ENCODE results near the gene C3orf18.

The C3orf18 gene

DNA sequence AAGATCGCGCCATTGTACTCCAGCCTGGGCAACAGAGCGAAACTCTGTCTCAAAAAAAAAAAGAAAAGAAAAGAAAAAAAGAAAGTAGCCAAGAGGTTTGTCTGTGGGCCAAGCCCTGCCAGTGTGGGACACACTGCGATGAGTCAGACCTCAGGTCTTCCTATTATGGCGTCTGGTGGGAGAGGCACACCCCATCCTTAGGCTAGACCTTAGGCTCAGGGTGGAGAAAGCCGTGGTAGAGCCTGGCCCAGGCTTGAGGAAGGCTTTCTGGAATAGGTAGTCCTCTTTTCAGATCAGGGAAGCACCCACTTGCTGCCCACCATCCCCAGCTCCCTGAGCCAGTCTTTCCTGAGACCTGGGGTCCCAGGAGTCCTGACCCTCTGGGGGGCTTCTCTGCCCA is 7.8 kb upstream of the C3orf18 start:
- H3K36me3 ChIP-seq (ENCODE audit: control insufficient read depth, insufficient read depth, low read length) = peaks cover 24% of the 10 kb centered on the region
- H3K4me1 ChIP-seq (ENCODE audit: control insufficient read depth, insufficient read depth, low read length, poor library complexity, severe bottlenecking) = no peaks in the 10 kb centered on the region
- H3K4me3 ChIP-seq (ENCODE audit: extremely low read depth, insufficient read depth, low read length, poor library complexity, severe bottlenecking) = no peak overlapping the region
- WGBS, 2 experiments (ENCODE audit: insufficient coverage in 2 of 2) = 94 to 98% methylated on average over 4 to 6 of the region's 6 CpGs
- no peaks in the 10 kb centered on the region for H3K9me3 ChIP-seq (ENCODE audit: control insufficient read depth, low read length)
- no peak overlapping the region for H3K27ac ChIP-seq (ENCODE audit: low read depth, low read length, severe bottlenecking)

DNA sequence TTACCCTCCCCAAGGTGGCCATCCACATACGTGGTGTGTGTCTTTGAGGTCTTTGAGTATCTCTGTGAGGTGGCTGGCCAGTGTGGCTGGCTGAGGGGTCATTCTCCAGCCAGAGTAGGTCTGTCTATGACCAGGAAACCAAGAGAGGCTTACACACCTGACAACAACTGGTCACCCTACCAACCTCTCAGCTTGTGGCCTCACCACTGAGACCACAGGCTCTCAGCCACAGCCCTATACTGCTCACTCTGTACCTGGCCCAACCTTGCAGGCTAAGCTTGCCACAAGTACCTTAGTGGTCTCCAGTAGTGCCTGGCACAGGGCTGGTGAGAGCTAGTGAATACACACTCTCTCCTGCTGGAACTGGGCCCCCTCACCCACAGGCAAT is 6.9 kb upstream of the C3orf18 start:
- H3K4me1 ChIP-seq (ENCODE audit: control insufficient read depth, insufficient read depth, low read length, poor library complexity, severe bottlenecking) = no peaks in the 10 kb centered on the region
- WGBS, 2 experiments (ENCODE audit: insufficient coverage in 2 of 2) = no CpG with 5 or more reads among the region's 1 CpG

DNA sequence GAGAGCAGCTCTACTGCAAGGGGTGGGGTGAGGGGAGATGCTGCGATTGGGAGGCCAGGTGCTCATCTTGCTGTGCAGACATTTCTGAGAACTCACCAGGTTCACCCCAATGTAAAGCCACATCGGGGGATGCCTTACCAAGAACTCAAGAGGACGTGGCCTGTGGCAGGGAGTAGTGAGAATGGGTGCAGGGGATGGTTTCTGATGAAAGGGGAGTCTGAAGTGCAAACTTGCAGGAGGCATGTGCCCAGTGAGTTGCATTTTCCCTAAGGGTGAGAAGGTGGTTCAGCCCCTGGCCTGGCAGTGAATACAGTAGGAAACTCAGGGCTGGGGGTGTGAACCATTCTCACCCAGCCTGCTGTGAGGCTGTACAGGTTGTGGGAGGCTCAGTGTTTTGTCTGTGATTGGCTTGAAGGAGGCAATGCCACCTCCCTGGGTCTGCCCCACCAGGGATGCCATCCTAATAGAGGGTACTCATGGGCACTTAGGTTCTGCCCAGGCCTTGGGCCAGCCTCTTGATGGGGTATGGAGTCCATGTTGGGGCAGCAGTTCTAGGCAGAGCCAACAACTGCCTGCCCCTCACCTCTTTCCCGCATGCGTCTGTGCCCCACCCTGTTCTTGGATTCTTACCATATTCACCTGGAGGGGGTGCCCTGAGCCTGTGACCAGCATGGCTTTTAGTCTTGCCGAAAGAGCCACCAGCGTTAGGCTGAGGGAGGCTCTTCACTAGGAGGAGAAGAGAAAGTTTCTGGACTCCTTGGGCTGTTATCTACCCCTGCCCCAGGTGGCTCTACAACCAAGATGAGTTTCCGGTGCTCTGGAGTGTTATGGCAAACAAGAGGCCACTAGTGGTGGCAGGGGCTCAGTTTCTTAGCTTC is 6.3 kb upstream of the C3orf18 start:
- no peaks in the 10 kb centered on the region for H3K4me1 ChIP-seq (ENCODE audit: control insufficient read depth, insufficient read depth, low read length, poor library complexity, severe bottlenecking)
- H3K27ac ChIP-seq (ENCODE audit: low read depth, low read length, severe bottlenecking) = no peak overlapping the region
- H3K36me3 ChIP-seq (ENCODE audit: control insufficient read depth, insufficient read depth, low read length) = peaks cover 16% of the 10 kb centered on the region
- no peaks in the 10 kb centered on the region for H3K9me3 ChIP-seq (ENCODE audit: control insufficient read depth, low read length)
- WGBS, 2 experiments (ENCODE audit: insufficient coverage in 2 of 2) = 84 to 96% methylated on average over 6 to 7 of the region's 8 CpGs
- H3K4me3 ChIP-seq (ENCODE audit: extremely low read depth, insufficient read depth, low read length, poor library complexity, severe bottlenecking) = no peak overlapping the region

More for the DNA sequence above, 6.9 kb upstream of the C3orf18 start:
- H3K36me3 ChIP-seq (ENCODE audit: control insufficient read depth, insufficient read depth, low read length) = peaks cover 16% of the 10 kb centered on the region
- no peaks in the 10 kb centered on the region for H3K9me3 ChIP-seq (ENCODE audit: control insufficient read depth, low read length)
- H3K27ac ChIP-seq (ENCODE audit: low read depth, low read length, severe bottlenecking) = no peak overlapping the region
- no peak overlapping the region for H3K4me3 ChIP-seq (ENCODE audit: extremely low read depth, insufficient read depth, low read length, poor library complexity, severe bottlenecking)

DNA sequence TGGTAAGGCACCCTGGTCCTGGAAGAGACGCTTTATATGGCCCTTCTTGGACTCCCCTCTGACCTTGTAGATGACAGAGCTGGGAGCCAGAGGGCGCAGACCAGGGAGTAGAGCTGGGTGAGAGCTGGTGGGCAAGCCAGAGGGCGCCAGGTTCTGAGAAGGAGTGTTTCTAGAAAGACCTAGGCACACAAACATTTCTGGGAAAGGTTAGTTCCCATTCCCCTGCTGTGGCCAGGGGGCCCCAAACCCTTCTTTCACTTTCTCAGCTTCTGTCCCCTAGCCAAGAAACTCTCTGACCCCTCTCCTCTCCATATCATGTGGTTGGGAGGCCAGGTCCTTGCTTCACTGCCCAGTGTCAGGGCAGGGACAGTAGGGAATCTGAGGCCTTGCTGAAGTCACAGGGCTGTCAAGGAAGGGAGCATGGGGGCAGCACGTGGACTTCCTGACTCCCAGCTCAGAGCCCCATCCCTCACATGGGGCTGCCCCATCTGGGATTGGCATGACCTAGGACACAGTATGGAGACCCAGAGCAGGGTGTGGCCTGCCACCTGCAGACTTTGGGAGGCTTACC is 5.3 kb upstream of the C3orf18 start:
- Histone ChIP-seq H3K36me3 (ENCODE audit: control insufficient read depth, insufficient read depth, low read length) (peaks cover 12% of the 10 kb centered on the region), H3K27ac (ENCODE audit: low read depth, low read length, severe bottlenecking) (no peak overlapping the region), H3K4me1 (ENCODE audit: control insufficient read depth, insufficient read depth, low read length, poor library complexity, severe bottlenecking) (no peaks in the 10 kb centered on the region), H3K4me3 (ENCODE audit: extremely low read depth, insufficient read depth, low read length, poor library complexity, severe bottlenecking) (no peak overlapping the region), H3K9me3 (ENCODE audit: control insufficient read depth, low read length) (no peaks in the 10 kb centered on the region)
- 86 to 90% methylated on average over 3 of the region's 4 CpGs for WGBS, 2 experiments (ENCODE audit: insufficient coverage in 2 of 2)

DNA sequence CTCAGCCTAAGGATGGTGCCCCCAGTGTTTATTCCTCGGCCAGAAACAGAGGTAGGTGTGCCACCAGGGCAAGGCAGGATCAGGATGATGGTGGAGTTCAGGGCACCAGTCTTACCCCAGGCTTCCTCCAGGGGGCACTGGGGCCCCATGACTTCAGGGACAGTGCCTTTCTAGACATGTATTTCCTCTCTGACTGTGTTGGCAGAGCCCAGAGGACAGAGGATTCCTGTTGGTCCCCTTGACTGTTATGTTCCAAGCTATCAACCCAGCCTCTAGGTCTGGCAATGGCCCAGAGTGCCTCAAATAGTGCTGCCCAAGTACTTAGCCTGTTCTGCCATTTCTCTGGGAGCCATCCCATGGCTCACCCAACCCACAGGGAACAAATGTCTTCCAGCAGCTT is 4.6 kb upstream of the C3orf18 start:
- WGBS, 2 experiments (ENCODE audit: insufficient coverage in 2 of 2) = 38 to 40% methylated on average over 1 of the region's 1 CpG
- H3K4me3 ChIP-seq (ENCODE audit: extremely low read depth, insufficient read depth, low read length, poor library complexity, severe bottlenecking) = no peak overlapping the region
- H3K4me1 ChIP-seq (ENCODE audit: control insufficient read depth, insufficient read depth, low read length, poor library complexity, severe bottlenecking) = peaks cover under 1% of the 10 kb centered on the region
- H3K36me3 ChIP-seq (ENCODE audit: control insufficient read depth, insufficient read depth, low read length) = peaks cover 7% of the 10 kb centered on the region
- H3K9me3 ChIP-seq (ENCODE audit: control insufficient read depth, low read length) = no peaks in the 10 kb centered on the region
- no peak overlapping the region for H3K27ac ChIP-seq (ENCODE audit: low read depth, low read length, severe bottlenecking)

DNA sequence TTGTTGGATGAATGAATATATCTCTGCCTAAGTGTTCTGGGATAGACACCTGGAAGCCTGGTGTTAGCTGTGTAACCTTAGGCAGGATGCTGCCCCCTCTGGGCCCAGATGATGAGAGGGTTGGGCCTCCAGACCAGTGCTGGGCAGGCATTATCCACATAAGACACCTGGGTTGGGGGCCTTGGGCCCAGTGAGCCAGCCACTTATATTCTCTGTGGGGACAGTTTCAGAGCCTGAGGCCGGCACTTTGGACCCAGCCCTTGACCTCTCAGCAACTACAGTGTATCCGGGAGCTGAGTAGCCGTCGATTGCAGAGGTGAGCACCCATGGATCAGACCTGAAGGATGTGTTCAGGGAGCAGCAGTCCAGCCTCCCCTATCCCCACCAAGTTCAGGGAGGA is 3.9 kb upstream of the C3orf18 start:
- peaks cover 7% of the 10 kb centered on the region for H3K36me3 ChIP-seq (ENCODE audit: control insufficient read depth, insufficient read depth, low read length)
- H3K9me3 ChIP-seq (ENCODE audit: control insufficient read depth, low read length) = no peaks in the 10 kb centered on the region
- peaks cover 5% of the 10 kb centered on the region for H3K4me1 ChIP-seq (ENCODE audit: control insufficient read depth, insufficient read depth, low read length, poor library complexity, severe bottlenecking)
- no peak overlapping the region for H3K4me3 ChIP-seq (ENCODE audit: extremely low read depth, insufficient read depth, low read length, poor library complexity, severe bottlenecking)
- no peak overlapping the region for H3K27ac ChIP-seq (ENCODE audit: low read depth, low read length, severe bottlenecking)
- 93 to 100% methylated on average over 3 to 4 of the region's 4 CpGs for WGBS, 2 experiments (ENCODE audit: insufficient coverage in 2 of 2)

DNA sequence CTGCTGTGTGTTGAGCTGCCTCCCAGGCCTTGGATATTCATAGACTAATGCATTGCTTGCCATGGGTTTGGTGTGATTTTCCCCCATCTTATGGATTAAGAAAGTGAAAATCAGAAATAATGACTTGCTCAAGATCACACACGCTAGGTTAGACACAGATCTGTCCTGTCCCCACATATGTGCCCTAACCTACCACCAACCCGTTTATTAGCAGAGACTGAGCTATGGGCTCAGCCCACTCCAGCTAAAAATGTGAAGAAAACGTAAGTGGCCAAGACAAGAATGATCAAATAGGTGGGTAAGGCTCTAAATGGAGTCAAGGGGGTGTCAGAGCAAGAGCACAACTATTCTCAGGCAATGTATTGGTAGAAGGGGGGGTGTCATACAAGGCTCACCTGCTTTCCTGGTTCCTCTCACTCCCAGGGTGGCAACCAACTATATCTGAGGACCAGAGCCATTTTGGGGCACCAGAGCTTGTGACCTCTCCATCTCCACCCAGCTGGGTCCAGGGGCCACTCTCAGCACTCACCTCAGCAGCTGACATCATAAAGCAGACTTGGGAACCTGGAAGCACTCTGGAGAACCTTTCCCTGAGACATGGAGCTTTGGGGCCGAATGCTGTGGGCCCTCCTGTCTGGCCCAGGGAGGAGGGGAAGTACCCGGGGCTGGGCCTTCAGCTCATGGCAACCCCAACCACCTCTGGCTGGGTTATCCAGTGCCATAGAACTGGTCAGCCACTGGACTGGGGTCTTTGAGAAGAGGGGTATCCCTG is 3.1 kb upstream of the C3orf18 start:
- H3K9me3 ChIP-seq (ENCODE audit: control insufficient read depth, low read length) = no peaks in the 10 kb centered on the region
- peaks cover 5% of the 10 kb centered on the region for H3K4me1 ChIP-seq (ENCODE audit: control insufficient read depth, insufficient read depth, low read length, poor library complexity, severe bottlenecking)
- no peak overlapping the region for H3K27ac ChIP-seq (ENCODE audit: low read depth, low read length, severe bottlenecking)
- H3K4me3 ChIP-seq (ENCODE audit: extremely low read depth, insufficient read depth, low read length, poor library complexity, severe bottlenecking) = peak overlapping the region; percentile 90
- H3K36me3 ChIP-seq (ENCODE audit: control insufficient read depth, insufficient read depth, low read length) = peaks cover 3% of the 10 kb centered on the region
- 100% methylated on average over 2 of the region's 5 CpGs for WGBS, 2 experiments (ENCODE audit: insufficient coverage in 2 of 2)

DNA sequence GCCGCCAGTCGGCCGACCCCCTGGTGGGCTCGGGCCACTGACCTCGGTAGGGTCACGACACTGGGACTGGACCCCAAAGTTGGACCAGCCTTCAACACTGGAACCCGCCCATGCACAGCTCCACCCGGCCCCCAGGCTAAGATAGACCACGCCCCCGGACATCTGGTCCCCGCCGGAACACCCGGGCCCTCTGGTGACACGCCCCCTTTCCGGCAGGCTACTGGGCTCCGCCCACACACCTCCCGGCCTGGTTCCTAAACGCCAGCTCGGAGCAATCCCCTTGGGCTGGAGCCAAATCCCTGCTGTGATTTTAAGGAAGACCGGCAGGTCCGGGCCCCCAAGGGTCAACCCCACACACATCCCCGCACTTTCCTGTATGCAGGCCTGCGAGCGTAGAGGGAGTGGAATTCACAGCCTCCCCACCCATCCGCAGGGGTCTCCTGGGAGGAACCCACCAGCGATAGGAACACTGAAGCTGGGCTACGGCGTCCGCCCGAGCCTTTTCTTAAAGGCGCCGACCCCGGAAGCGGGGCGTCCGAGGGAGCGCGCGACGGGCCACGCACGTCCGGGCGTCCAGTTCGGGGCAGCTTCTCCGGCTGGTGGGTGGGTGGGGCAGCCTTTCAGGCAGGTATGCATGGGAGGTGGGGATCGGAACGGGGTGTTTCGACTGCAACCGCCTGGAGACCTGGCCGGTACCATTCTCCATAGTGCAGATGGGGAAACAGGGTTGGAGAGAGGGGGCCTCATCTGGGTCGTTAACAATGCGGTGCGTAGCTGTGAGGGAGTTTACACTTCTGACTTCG is 1.6 kb upstream of the C3orf18 start, which contains the start of gene HEMK1:
Gene HEMK1, plus strand, starts transcription at position 576 of the 803 bp plus-strand sequence. CDS start 1,583 bp downstream, outside the sequence.
- H3K4me1 ChIP-seq (ENCODE audit: control insufficient read depth, insufficient read depth, low read length, poor library complexity, severe bottlenecking) = peaks cover 5% of the 10 kb centered on the region
- WGBS, 2 experiments (ENCODE audit: insufficient coverage in 2 of 2) = 0% methylated on average over 41 of the region's 55 CpGs
- H3K27ac ChIP-seq (ENCODE audit: low read depth, low read length, severe bottlenecking) = peak within 1 kb of the TSS; percentile 84
- H3K36me3 ChIP-seq (ENCODE audit: control insufficient read depth, insufficient read depth, low read length) = peaks cover 3% of the 10 kb centered on the region
- no peaks in the 10 kb centered on the region for H3K9me3 ChIP-seq (ENCODE audit: control insufficient read depth, low read length)
- peak within 1 kb of the TSS; percentile 90 for H3K4me3 ChIP-seq (ENCODE audit: extremely low read depth, insufficient read depth, low read length, poor library complexity, severe bottlenecking)

DNA sequence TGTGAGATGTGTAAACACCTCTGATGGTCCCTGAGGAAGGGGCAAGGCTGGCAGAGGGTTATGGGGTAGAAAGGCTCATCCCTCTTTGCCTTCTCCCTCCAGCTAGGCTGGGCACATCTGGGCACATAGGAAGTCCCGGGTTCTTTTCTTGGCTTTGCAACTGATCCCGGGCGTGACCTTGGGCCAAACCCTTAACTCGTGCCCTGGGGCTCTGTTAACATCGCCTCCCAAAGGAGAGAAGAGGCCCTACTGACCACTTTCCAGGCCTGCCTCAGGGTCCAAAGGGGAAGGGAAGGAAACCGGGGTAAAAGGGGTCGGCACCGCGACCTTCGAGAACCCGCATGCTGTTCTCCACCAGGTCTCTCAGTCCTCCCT is 549 bp downstream of the C3orf18 start:
- Histone ChIP-seq H3K4me1 (ENCODE audit: control insufficient read depth, insufficient read depth, low read length, poor library complexity, severe bottlenecking) (peaks cover 5% of the 10 kb centered on the region), H3K4me3 (ENCODE audit: extremely low read depth, insufficient read depth, low read length, poor library complexity, severe bottlenecking) (peak overlapping the region; percentile 53), H3K9me3 (ENCODE audit: control insufficient read depth, low read length) (no peaks in the 10 kb centered on the region), H3K36me3 (ENCODE audit: control insufficient read depth, insufficient read depth, low read length) (no peaks in the 10 kb centered on the region), H3K27ac (ENCODE audit: low read depth, low read length, severe bottlenecking) (no peak overlapping the region)
- 37 to 41% methylated on average over 5 to 9 of the region's 11 CpGs for WGBS, 2 experiments (ENCODE audit: insufficient coverage in 2 of 2)

DNA sequence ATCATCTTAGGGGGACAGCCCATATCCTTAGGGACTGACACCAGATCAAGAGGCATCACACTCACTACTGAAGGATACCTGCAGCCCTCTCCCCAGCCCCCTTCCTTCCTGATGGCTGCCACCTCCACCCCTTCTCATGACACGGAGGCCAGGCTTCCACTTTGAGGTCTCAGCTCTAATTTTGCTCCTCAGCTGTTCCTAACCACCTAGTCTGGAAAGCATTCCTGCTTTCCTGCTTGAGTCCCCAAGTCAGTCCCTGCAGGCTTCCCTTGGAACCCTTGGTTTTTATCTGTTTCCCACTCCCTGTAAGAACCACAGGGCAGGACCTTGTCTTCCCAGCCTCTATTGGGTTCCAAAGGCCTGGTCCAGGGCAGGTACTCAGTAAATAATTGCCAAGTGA is 3.2 kb downstream of the C3orf18 start:
- H3K4me1 ChIP-seq (ENCODE audit: control insufficient read depth, insufficient read depth, low read length, poor library complexity, severe bottlenecking) = peaks cover 5% of the 10 kb centered on the region
- 82 to 92% methylated on average over 1 of the region's 1 CpG for WGBS, 2 experiments (ENCODE audit: insufficient coverage in 2 of 2)
- no peaks in the 10 kb centered on the region for H3K36me3 ChIP-seq (ENCODE audit: control insufficient read depth, insufficient read depth, low read length)

More for the DNA sequence above, 3.2 kb downstream of the C3orf18 start:
- no peak overlapping the region for H3K27ac ChIP-seq (ENCODE audit: low read depth, low read length, severe bottlenecking)
- H3K9me3 ChIP-seq (ENCODE audit: control insufficient read depth, low read length) = no peaks in the 10 kb centered on the region
- H3K4me3 ChIP-seq (ENCODE audit: extremely low read depth, insufficient read depth, low read length, poor library complexity, severe bottlenecking) = no peak overlapping the region
